ENCODE data around the gene TRIM67.

TRIM67 gene

DNA sequence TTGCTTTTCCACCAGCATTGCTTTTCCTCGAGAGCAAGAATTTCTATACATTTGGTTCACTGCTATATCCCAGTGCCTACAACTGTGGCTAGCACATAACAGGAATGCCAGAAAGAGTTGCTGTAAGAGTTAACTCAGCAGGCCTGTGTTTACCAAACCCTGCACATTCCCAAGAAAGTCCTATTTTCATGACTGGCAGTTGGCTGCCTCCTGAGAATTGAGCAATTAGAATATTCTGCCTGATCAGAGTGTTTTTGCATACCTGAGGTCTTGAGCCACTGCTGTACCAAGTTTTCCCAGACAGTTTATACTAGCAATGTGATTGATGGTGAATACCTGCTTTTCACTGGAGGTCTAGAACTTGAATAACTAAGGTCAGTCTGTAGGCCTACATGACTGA lies 76.4 kb downstream of the TRIM67 start:
- DNase-seq, result no peak

- no peak for DNase-seq
These were observed 78.6 kb downstream of the TRIM67 start for GRCh38 chr1:231240531-231240882.

- DNase-seq, result peak; percentile 84
These were observed 79.3 kb downstream of the TRIM67 start, which contains the start of gene GNPAT for GRCh38 chr1:231240883-231241735. TSS of gene GNPAT (plus strand) at chr1:231241212. CDS start at chr1:231241379, 167 bp downstream.

DNA sequence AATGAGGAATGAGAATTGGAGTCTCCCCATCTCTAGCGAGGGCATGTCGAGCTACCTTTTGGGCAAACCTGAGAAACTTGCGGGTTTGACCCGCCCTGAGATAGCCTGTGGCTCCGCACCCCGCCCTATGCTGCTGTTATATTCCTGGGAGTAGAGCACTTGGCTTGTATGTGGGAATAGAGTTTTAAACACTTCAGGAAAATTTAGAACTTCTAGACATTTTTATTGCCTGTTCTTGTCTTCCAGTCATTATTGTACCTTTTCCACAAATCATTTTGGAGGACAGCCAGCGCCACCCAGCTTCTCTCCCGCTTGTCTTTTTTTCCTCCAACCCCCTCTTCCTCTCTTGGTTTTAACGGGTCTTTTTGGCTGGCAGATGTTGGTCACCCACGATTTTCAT lies 79.9 kb downstream of the TRIM67 start:
- DNase-seq, result no peak

- DNase-seq, result no peak
These were observed 80.8 kb downstream of the TRIM67 start for GRCh38 chr1:231242516-231243198.

DNA sequence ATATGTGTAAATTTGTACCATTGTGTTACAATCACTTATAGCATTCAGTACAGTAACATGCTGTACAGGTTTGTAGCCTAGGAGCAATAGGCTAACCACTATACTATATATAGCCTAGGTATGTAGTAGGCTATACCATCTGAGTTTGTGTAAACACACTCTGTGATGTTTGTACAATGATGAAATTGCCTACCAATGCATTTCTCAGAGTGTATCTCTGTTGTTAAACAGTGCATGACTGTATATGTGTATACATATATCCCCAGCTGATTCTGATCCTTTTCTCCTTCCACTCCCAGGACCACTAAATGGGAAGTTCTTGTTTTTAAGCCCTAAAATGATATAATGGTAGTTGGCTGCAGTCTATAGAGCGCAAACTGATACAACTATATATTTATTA lies 86.9 kb downstream of the TRIM67 start:
- no peak for DNase-seq

- no peak for DNase-seq
These were observed 90.5 kb downstream of the TRIM67 start for GRCh38 chr1:231252336-231252735.

GRCh38 chr1:231260351-231260750 lies 98.5 kb downstream of the TRIM67 start:
- no peak for DNase-seq

GRCh38 chr1:231264642-231265041 lies 102.8 kb downstream of the TRIM67 start:
- no peak for DNase-seq

DNA sequence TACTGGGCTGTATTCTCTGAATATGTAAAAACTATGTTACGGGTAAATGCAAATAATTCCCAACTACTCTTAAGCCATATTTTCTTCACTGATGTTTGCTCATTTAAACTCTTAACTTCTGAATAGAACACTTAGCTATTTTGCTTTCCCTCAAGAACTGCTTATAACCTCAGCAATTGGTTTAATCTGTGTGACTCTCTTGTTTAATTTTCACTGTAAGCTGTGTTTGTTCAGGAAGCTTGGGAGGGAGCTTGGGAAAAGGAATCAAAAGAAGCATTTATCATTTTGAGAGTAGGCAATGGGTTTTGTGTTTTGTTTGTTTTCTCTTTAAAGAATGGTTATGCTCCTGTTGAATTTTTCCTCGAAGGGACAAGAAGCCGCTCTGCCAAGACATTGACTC lies 103.5 kb downstream of the TRIM67 start:
- no peak for DNase-seq

GRCh38 chr1:231266811-231267322 lies 105.0 kb downstream of the TRIM67 start:
- DNase-seq, result no peak
